GM18870 (cell line): ENCODE data around the gene HTD2.

Experiments used
- ATAC-seq: cut with Tn5 transposase; IDR thresholded peaks from one replicate; pipeline ENCODE4 v1.9.1; 2021; ENCODE audit warnings: moderate library complexity; ENCODE audit not compliant: unreplicated experiment

Gene HTD2

GRCh38 chr3:58291671-58292338, 14.5 kb upstream of the HTD2 start:
- ATAC-seq, result no peak

GRCh38 chr3:58292866-58293265, 13.5 kb upstream of the HTD2 start:
- ATAC-seq, result no peak

DNA sequence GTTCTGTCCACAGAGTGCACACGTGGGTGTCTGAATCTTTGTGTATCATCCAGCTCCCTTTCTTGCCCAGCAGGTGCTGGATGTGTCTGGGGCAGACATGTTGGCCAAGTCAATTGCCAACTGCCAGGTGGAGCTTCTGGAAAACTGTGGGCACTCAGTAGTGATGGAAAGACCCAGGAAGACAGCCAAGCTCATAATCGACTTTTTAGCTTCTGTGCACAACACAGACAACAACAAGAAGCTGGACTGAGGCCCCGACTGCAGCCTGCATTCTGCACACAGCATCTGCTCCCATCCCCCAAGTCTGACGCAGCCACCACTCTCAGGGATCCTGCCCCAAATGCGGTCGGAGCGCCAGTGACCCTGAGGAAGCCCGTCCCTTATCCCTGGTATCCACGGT, 12.8 kb upstream of the HTD2 start:
- ATAC-seq, result no peak

DNA sequence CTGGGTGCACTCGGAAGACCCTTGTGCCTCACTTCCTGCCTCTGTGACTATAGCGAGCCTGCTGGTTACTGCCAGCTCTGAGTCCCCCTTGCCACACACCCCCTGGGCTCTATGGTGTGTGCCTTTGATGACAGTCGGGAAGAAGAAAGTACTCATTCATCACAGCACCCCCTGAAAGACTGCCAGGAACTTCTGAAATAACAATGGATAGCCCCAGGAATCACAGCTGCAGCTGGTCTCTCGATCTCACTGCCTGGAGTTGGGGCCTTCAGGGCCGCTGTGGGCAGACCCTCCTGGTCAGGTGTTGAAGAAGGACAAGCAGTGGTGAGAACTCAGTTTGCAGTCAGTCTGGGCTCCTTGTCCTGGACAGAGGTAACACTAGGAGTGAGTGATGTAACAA, 10.1 kb upstream of the HTD2 start:
- no peak for ATAC-seq

DNA sequence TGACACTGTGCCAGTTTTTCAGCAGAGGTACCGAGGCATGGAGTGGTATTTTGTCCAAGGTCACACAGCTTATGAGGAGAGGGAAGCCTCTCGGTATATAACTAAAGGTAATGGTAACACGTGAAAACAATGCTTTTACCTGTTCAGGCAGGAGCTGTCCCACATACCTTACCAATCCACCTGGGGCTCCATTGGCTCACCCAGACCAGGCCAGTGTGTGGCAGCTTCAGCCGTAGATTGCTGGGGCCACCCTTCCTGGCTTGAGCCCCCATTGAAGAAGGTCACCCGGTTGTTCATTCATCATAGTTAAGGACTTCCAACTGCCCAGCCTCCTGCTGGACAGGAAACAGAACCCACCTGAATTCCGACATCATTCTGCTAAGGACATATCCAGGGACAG, 9.5 kb upstream of the HTD2 start:
- ATAC-seq, result no peak

- no peak for ATAC-seq
These were observed 8.1 kb upstream of the HTD2 start for GRCh38 chr3:58298190-58298589.

DNA sequence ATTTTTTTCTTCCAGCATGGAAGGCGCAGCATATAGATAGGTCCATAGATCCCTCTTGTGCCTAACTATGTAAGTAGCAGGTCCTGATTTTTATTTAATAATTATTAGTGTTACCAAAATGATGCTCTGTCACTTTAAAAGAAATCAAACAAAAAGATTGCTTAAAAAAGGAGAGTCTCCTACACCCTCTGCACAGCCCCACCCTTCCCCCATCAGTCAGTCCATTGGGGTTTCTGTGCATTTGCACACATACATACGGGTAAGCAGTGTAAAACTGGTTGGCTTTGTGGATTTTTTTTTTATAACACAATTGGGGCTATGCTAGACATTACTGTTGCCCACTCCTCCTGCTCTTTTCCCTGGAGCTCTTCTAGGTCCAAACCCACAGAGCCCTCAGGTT, 7.2 kb upstream of the HTD2 start:
- ATAC-seq, result no peak

GRCh38 chr3:58299839-58300516, 6.3 kb upstream of the HTD2 start:
- ATAC-seq, result no peak

DNA sequence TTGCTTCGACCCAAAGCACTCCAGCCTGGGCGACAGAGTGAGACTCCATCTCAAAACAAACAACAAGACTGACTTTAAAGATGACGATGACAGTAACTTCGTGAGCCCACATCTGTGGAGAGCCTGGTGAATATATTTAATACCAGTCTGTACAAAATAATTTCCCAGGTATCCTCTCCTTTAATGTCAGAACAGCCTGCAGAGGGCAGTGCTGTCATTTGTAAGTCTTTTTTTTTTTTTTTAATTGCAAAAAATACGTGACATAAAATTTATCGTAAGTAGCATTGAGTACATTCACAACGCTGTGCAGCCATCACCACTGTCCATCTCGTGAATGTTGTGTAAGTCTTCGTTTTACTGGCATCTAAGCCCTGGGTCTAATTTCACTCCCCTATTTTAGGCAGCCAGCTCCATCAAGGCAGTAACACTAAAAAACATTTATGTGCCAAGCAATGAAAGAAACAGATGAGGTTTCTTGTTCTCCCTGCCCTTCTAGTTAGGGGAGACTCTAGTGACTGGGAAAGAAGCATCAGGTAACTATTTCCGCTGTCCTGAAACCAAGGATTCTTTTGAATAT, 1.4 kb downstream of the HTD2 start:
- ATAC-seq, result no peak

GRCh38 chr3:58308728-58309127, 2.4 kb downstream of the HTD2 start:
- no peak for ATAC-seq

DNA sequence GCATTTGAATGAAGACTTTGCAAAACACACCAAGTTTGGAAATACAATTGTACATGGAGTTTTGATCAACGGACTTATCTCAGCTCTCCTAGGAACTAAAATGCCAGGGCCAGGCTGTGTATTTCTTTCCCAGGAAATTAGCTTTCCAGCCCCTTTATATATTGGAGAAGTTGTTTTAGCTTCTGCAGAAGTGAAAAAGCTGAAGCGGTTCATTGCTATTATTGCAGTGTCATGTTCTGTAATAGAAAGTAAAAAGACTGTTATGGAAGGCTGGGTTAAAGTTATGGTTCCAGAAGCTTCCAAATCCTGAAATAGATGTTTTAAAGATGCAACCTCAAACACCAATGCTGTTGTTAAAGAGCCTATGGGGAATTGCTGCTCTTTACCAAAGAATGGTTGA, 11.5 kb downstream of the HTD2 start:
- ATAC-seq, result no peak

- ATAC-seq, result no peak
These were observed 15.5 kb downstream of the HTD2 start for GRCh38 chr3:58321791-58322190.

GRCh38 chr3:58322793-58323192, 16.5 kb downstream of the HTD2 start:
- no peak for ATAC-seq

- no peak for ATAC-seq
These were observed 17.4 kb downstream of the HTD2 start for GRCh38 chr3:58323529-58324390.

GRCh38 chr3:58324391-58325390, 18.4 kb downstream of the HTD2 start:
- ATAC-seq, result no peak

DNA sequence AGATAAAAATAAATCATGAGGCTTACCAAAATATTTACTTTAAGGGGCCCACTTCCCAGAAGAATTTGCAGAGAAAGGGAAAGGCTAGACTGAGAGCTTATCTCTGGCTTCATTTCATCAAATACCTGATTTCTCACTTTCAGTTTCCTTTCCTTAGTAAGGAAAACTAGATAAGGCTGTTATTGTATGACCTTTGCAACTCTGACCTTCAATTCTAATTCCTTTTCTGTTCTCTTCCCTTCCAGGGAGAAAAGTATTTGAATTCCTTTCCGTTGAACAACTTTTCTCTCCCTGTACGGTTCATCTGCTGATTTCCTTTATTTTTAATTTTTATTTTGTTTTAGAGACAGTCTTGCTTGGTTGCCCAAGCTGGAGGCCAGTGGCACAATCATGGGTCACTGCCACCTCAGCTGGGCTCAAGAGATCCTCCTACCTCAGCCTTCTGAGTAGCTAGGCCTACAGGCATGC, 19.2 kb downstream of the HTD2 start:
- no peak for ATAC-seq

GRCh38 chr3:58326267-58326900, 20.1 kb downstream of the HTD2 start:
- no peak for ATAC-seq

- ATAC-seq, result no peak
These were observed 23.0 kb downstream of the HTD2 start for GRCh38 chr3:58329150-58329921.

DNA sequence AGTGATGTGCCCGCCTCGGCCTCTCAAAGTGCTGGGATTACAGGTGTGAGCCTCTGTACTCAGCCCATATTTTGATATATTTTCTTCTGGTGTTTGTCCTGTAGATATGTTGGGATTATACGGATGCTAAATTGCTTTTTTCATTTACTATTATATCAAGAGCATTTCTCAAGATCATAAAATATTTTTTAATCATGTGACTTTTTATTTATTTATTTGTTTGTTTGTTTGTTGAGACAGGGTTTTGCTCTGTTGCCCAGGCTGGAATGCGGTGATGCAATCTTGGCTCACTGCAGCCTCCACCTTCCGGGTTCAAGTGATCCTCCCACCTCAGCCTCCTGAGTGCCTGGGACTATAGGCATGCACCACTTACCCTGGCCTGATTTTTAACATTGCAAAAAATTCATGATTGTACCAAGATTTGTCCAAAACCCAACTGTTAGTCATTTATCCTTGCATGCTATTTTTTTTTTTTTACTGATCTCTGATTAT, 23.6 kb downstream of the HTD2 start:
- ATAC-seq, result no peak
